Breast epithelium (tissue), 3 donors: Measurements from ENCODE around the gene SH3GL3.

Experiments
- CTCF ChIP-seq, 3 donors: fragments of 450-650 bp; IDR thresholded peaks; one replicate each; pipeline ENCODE4 v1.5.1; 2016 to 2017; ENCODE audit warnings: antibody characterized with exemption in 3 of 3, mild to moderate bottlenecking in 3 of 3, moderate library complexity in 3 of 3
- POLR2A ChIP-seq: fragments of 450-650 bp; IDR thresholded peaks from one replicate; pipeline ENCODE4 v1.6.1; 2016; ENCODE audit warnings: antibody characterized with exemption, mild to moderate bottlenecking, moderate library complexity
- POLR2AphosphoS5 ChIP-seq, 3 donors: sonication (generic); formaldehyde crosslinking; IDR thresholded peaks; one replicate each; pipeline ENCODE4 v1.6.1; 2017; ENCODE audit warnings: antibody characterized with exemption in 3 of 3

- no peak for TF ChIP-seq CTCF (IDR thresholded peaks at IDR 0.05)
- TF ChIP-seq POLR2A = no peak
- no peak for TF ChIP-seq POLR2AphosphoS5 (IDR thresholded peaks at IDR 0.05)
These were observed 57.2 kb downstream of the SH3GL3 start for GRCh38 chr15:83504365-83504764.
